PC-3 (cell line): ENCODE measurements around the gene RNF7.

Experiments
- EZH2 ChIP-seq: fragments of 300-600 bp; sonication (generic); IDR thresholded peaks from one replicate; pipeline ENCODE4 v1.6.1; 2017; ENCODE audit warnings: antibody characterized with exemption, mild to moderate bottlenecking, low read length; ENCODE audit not compliant: unreplicated experiment
- EZH2phosphoT487 ChIP-seq: fragments of 300-600 bp; sonication (generic); IDR thresholded peaks from 2 replicates; pipeline ENCODE4 v1.6.1; 2018; ENCODE audit warnings: mild to moderate bottlenecking, antibody characterized with exemption, low read length, borderline replicate concordance
- TF ChIP-seq, protein P1 (sequence below): fragments of 300-600 bp; sonication (generic); conservative IDR thresholded peaks from 2 replicates; pipeline ENCODE4 v1.5.1; 2017; ENCODE audit warnings: antibody characterized with exemption, low read depth, mild to moderate bottlenecking, low read length

DNA sequence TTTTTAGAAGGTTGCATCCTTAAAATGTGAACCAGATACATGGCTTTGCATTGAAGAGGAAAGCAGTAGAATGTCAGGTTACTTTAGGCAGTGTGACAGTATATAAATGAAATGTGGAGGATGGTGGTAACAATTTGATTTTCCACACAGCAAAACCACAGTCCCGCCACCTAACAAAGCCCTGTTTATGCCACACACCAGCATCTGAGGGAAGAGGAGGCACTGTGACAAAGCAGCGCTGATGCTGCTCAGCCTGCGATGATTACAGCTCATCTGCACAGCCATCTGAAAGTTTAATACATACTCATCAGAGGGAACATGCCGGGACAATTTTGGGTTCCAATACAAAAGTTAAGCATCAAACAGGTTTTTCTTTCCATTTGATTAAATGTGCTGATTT is 8.9 kb downstream of the RNF7 start:
- TF ChIP-seq, protein P1, sequence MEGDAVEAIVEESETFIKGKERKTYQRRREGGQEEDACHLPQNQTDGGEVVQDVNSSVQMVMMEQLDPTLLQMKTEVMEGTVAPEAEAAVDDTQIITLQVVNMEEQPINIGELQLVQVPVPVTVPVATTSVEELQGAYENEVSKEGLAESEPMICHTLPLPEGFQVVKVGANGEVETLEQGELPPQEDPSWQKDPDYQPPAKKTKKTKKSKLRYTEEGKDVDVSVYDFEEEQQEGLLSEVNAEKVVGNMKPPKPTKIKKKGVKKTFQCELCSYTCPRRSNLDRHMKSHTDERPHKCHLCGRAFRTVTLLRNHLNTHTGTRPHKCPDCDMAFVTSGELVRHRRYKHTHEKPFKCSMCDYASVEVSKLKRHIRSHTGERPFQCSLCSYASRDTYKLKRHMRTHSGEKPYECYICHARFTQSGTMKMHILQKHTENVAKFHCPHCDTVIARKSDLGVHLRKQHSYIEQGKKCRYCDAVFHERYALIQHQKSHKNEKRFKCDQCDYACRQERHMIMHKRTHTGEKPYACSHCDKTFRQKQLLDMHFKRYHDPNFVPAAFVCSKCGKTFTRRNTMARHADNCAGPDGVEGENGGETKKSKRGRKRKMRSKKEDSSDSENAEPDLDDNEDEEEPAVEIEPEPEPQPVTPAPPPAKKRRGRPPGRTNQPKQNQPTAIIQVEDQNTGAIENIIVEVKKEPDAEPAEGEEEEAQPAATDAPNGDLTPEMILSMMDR, result no peak
- TF ChIP-seq EZH2, result no peak
- TF ChIP-seq EZH2phosphoT487, result no peak
